ENCODE measurements around the gene MYO18A. TPM values are rescaled to one million over a fixed set of nuclear protein-coding genes. Genes with fewer than 3 reads are reported as not detected.
"Not testable (repeated sequence)": the region's sequence is repeated elsewhere in the genome, so short reads cannot be mapped to it uniquely, and the experiment has no call there.

MYO18A gene
- polyA plus RNA-seq, 12 donors: 125 to 328 (median 222) TPM; not detected in 1

- not testable (repeated sequence) for DNase-seq
Measured at GRCh38 chr17:29168759-29169126, 11.5 kb downstream of the MYO18A start.

GRCh38 chr17:29168079-29168758 is 12.0 kb downstream of the MYO18A start:
- no peak for DNase-seq

- DNase-seq: no peak
Measured at GRCh38 chr17:29167393-29168078, 12.7 kb downstream of the MYO18A start.

- no peak for DNase-seq
Measured at GRCh38 chr17:29166507-29166887, 13.7 kb downstream of the MYO18A start.

GRCh38 chr17:29165800-29166506 is 14.2 kb downstream of the MYO18A start:
- no peak for DNase-seq

GRCh38 chr17:29165261-29165660 is 14.9 kb downstream of the MYO18A start:
- DNase-seq: no peak

- no peak for DNase-seq
Measured at GRCh38 chr17:29163563-29163962, 16.6 kb downstream of the MYO18A start.

GRCh38 chr17:29162909-29163341 is 17.3 kb downstream of the MYO18A start:
- DNase-seq: no peak

- DNase-seq: no peak
Measured at GRCh38 chr17:29162082-29162908, 17.9 kb downstream of the MYO18A start.

GRCh38 chr17:29160253-29160652 is 19.9 kb downstream of the MYO18A start:
- no peak for DNase-seq

GRCh38 chr17:29159306-29159860 is 20.8 kb downstream of the MYO18A start:
- DNase-seq: no peak

- DNase-seq: no peak
Measured at GRCh38 chr17:29158488-29159275, 21.5 kb downstream of the MYO18A start.

- DNase-seq: no peak
Measured at GRCh38 chr17:29158096-29158487, 22.1 kb downstream of the MYO18A start.

- DNase-seq: no peak
Measured at GRCh38 chr17:29157310-29157709, 22.9 kb downstream of the MYO18A start.

- DNase-seq: no peak
Measured at GRCh38 chr17:29156781-29157180, 23.4 kb downstream of the MYO18A start.

GRCh38 chr17:29155966-29156338 is 24.2 kb downstream of the MYO18A start:
- no peak for DNase-seq

- DNase-seq: no peak
Measured at GRCh38 chr17:29155227-29155965, 24.8 kb downstream of the MYO18A start.

- DNase-seq: no peak
Measured at GRCh38 chr17:29154516-29155226, 25.5 kb downstream of the MYO18A start.

- no peak for DNase-seq
Measured at GRCh38 chr17:29151567-29151966, 28.6 kb downstream of the MYO18A start.

- no peak for DNase-seq
Measured at GRCh38 chr17:29150161-29150560, 30.0 kb downstream of the MYO18A start.
